HG03139 (cell line): ENCODE data around the gene YARS2.

Source experiments
- ATAC-seq: cut with Tn5 transposase; IDR thresholded peaks from one replicate; pipeline ENCODE4 v1.9.1; 2021; ENCODE audit not compliant: unreplicated experiment

The YARS2 gene

DNA sequence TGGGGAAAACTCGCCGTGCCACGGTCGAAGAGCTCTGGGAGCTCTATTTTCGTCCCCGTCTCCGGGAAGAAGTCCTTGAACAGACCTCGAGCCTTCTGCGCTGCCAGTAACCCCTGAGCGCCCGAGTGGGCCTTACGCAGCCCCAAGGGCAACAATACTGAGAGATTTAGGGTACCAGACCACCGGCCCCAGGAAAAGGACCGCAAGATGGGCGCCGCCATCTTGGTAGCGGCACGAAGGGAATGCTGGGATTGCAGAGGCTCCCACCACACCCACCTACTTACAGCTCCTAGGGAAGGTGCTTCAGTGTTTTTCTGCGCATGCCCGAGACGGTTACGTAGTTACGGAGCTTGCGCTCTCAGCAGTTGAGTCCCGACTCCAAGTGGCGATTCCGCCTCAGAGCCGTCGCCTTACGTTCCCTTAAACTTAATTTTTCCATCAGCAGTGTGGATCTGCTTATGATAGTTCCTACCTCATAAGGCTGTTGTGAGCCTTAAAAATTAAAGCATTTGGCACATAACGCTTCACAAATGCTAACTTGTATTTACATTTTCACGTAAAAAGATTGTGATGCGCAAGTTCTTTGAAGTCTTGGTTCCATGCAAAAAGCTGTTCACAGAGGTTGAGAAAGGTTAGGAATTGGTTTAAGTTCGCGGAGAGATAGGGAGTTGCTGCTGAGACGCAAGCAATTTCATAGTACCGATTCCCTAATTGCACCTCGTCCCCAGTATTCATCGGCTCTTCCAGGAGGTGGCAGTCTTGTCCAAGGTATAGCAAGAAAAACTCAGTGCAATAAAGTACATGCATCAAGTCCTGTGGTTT, at the start of gene YARS2:
Gene YARS2, minus strand, starts transcription at position 244 of the 822 bp plus-strand sequence. Its CDS starts 23 bp downstream, at position 221.
- ATAC-seq: peak; percentile 85

- ATAC-seq: no peak
Measured at GRCh38 chr12:32804301-32804700, 48.6 kb upstream of the YARS2 start.

DNA sequence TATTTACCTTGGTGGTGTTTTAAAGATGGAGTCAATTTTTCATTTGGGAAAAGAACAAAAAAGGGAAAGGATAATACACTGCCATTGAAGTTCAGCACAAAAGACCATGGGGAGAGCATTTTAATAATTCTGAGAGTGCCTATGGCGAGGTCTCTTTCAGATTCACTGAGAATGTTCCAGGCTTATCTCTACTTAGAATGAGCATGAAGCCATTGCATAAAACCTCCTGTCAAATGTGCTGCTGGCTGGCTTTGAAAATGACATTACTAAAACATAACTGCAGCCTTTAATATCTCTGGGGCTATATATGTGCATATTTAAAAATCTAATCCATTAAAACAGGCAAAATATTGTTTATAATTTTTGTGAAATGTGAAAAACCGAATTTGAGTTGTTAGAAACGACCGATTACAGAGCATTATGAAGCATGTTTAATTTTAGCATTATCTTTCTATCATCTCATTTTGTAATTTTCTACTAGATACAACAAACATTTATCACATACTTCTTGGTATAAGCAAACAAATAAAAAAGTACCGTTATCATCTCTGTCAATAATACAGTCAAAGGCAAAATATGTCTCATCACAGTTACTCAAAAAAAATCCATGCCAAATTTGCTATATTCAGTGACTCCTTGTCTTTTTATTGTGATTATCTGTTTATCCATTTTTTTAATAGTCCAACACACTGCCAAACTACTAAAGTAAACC, 45.7 kb upstream of the YARS2 start:
- no peak for ATAC-seq

DNA sequence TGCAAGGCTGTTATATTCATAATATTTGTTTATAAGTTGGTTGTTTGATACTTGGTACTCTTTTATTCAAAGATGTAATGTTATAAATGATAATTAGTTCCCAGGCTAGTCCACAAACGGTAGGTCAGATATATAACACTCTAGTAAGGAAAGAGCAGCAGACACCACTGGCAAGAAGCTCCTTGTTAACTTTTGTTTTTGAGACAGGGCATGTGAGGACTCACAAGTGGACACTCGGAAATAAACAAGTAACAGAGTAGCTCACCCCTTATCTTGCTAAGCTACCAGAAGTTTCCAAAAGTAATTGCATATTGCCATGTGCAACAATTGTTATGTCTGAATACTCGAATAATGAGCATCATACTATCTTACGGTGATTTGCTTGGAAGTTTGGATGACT, 38.6 kb upstream of the YARS2 start:
- ATAC-seq: no peak

DNA sequence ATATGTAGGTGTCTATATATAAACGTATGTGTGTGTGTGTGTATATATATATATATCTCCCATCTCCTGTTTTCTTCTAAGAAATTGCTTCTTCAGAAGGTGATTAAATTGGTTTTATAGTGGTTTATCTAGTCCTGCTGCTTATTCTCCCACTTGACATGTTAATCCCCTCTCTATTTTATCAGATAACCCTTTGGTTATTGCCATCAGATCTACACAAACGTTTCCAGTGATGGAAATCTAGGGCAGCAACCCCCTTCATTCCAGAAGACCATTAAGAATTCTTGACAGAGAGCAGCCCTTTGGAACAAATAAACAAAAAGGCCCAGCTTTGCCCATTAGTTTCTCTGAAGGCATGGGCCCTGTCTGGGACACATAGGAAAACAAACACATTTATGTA, 34.2 kb upstream of the YARS2 start:
- ATAC-seq: no peak

DNA sequence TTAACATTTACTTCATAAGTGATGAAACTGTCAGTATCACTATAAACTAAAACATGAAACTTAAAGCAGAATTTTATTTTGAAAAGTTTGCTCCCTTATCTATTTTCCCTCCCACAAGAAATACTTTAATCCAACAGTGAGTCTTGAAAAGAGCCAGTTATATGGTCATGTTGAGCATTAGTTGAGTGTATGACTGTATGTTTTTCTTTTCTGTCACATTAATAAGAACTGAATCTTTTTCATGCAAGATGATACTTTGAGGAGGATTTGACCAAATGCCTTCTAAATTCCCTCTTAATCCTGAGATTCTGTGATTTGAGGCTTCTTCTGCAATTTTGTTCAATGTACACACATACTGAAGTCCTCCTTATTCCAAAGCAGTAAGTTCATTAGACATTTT, 33.7 kb upstream of the YARS2 start:
- no peak for ATAC-seq

- no peak for ATAC-seq
Measured at GRCh38 chr12:32788405-32788804, 32.7 kb upstream of the YARS2 start.

GRCh38 chr12:32785557-32785956, 29.9 kb upstream of the YARS2 start:
- ATAC-seq: no peak

DNA sequence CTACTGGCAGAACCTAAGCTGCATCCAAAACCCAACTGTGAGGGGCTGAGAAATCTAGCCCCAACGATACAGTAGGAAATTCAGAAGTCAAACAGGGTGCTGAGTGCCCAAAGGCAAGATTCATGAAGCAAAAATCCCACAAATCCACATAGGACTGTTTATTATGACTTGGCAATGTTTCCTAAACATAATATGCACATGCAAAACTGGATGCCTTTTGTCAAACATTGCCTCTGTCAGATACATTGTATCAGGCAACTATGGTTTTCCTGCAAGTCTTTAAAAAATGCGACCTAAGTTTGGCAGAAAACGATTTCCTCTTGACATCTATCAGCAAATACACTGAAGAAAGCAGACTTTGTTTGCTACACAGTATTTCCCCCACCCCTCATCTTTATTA, 27.3 kb upstream of the YARS2 start:
- no peak for ATAC-seq

- no peak for ATAC-seq
Measured at GRCh38 chr12:32780071-32780470, 24.4 kb upstream of the YARS2 start.

DNA sequence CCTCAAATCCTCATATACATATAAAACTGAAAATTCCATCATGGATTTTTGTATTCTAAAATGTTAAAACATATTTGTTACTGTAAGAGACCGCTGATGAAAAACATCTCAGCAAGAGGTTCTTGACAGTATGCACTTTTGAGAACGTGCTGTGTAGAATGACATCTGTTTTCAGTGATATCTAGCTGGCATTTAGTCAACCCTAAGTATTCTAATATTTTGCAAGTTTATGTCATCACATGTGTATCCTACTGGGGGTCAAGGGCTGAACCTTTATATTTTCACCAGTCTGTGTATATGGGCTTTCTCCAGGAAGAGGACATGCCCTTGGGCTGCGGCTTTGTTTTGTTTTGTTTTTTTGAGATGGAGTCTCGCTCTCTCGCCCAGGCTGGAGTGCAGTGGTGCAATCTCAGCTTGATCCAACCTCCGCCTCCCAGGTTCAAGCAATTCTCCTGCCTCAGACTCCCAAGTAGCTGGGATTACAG, 22.0 kb upstream of the YARS2 start:
- no peak for ATAC-seq

- ATAC-seq: no peak
Measured at GRCh38 chr12:32777159-32777558, 21.5 kb upstream of the YARS2 start.

GRCh38 chr12:32776258-32776657, 20.6 kb upstream of the YARS2 start:
- ATAC-seq: no peak

DNA sequence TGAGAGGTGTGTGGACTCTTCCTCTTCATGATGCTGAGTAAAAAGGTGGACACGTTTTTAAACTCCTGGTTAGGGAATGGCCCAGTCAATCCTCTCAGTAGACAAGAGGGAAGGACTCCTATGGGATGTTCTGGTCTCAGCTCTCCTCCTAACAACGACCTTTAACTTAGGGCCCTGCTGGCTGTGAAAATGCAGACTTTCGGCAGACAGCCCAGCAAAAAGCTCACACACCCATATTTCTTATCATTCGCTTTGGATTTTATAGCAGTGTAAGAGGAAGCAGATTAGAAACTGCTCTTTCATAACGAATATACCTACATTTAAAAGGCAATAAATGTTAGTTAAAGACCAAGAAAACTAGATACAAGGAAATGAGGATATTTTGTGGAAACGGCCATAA, 18.0 kb upstream of the YARS2 start:
- ATAC-seq: no peak

GRCh38 chr12:32770141-32770540, 14.4 kb upstream of the YARS2 start:
- no peak for ATAC-seq

GRCh38 chr12:32768518-32768917, 12.8 kb upstream of the YARS2 start:
- ATAC-seq: no peak

- no peak for ATAC-seq
Measured at GRCh38 chr12:32765906-32766305, 10.2 kb upstream of the YARS2 start.

DNA sequence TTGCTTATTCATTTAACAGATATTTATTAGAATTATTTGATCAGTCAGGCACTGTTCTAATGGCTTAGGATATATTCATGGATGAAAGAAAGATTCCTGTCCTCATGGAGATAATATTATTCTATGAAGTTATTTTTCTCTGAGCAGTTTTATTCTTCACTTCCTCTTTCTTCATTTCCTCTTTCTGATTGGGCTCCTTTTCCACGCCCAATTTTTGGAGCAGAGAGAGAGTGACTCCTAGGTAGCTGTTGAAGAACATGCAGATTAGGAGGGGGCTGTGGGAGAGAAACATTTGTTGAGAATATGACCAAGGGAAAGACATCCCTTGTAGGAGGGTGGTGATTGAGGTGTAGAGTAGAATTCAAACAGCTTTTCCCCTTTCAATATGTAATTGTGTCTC, 6.0 kb upstream of the YARS2 start:
- no peak for ATAC-seq

- no peak for ATAC-seq
Measured at GRCh38 chr12:32757157-32757556, 1.5 kb upstream of the YARS2 start.

DNA sequence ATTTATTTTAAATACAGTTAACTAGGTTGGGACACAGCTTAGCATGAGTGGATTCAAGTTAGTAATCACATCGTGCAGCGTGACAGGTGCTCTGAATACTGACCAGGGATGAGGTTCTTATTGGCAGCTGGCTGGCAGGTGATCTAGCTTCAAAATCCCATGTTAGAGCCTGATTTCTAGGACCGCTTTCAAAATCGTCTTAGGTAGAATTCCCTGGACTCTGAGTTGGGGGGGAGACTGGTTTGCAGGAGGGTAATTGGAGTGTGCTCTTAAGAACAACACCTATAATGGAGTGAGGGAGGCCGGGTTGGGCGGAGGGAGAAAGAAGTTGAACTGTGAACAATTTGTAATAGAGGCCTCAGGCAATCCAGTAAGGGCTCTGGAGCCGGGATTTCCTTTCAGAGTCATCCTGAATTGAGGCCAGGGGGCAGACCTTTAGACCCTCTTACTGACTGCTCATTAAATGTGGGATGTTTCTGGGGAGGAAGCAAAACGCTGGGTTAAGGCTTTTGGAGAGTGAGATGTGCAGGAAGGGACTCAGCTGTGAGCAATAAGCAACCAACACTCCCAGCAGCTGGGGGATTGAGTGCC, 874 bp upstream of the YARS2 start:
- no peak for ATAC-seq

DNA sequence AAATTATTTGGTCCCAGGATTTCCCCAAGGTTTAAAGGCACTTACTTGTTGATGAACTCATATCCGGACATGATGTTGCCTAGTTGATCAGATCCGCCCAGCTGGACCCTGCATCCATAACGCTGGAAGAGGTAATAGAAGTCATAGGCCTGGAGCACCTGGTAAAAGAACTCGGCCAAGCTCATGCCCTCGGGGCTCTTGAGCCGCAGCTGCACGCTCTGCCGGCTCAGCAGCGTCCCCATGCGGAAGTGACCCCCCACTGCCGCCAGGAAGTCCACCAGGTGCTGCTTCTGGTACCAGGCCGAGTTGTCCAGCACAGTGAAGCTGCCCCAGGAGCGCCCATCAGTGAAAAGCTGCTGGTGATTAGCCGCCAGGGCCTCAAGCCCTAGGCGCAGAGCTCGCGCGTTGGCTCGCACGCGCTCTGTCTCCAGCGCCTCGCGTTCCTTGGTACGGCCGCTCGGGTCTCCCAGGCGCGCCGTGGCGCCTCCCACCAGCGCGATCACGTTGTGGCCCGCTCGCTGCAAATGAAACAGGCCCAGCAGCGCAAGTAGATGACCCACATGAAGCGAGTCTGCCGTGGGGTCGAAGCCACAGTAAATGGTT, 545 bp downstream of the YARS2 start:
- peak; percentile 68 for ATAC-seq

- no peak for ATAC-seq
Measured at GRCh38 chr12:32754111-32754510, 1.6 kb downstream of the YARS2 start.
